A673 (cell line): ENCODE data around the gene STYXL2.

ENCODE experiments used
- EZH2 ChIP-seq: fragments of 200-600 bp; sonication (generic); IDR thresholded peaks from 2 replicates; pipeline ENCODE4 v1.6.1; 2017; ENCODE audit warnings: borderline replicate concordance, low read depth, mild to moderate bottlenecking, mixed read lengths, antibody characterized with exemption, low read length; ENCODE audit not compliant: poor library complexity, severe bottlenecking
- TF ChIP-seq, protein P1 (sequence below): fragments of 300-800, 200-600 bp; sonication (generic); conservative IDR thresholded peaks from 2 replicates; pipeline ENCODE4 v1.5.1; 2017; ENCODE audit warnings: low read depth, mild to moderate bottlenecking, antibody characterized with exemption, low read length, moderate library complexity, mixed read lengths

DNA sequence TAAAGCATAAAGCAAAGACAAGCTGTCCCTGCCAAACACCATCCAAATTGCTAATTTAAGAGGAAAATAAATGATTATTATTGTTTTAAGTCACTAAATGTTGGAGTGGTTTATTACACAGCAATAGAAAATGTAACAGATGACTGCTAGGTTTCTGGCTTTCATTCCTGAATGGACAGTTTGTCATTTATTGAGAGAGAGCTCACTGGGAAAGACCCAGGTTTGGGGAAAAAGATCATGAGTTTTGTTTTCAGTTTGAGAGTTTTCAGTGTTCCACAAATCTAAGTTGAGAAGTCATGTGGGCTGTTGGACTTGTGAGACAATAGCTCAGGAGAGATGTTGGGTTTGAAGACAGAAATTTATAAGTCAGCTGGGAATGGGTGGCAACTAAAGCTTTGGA lies 9.1 kb upstream of the STYXL2 start:
- TF ChIP-seq, protein P1, sequence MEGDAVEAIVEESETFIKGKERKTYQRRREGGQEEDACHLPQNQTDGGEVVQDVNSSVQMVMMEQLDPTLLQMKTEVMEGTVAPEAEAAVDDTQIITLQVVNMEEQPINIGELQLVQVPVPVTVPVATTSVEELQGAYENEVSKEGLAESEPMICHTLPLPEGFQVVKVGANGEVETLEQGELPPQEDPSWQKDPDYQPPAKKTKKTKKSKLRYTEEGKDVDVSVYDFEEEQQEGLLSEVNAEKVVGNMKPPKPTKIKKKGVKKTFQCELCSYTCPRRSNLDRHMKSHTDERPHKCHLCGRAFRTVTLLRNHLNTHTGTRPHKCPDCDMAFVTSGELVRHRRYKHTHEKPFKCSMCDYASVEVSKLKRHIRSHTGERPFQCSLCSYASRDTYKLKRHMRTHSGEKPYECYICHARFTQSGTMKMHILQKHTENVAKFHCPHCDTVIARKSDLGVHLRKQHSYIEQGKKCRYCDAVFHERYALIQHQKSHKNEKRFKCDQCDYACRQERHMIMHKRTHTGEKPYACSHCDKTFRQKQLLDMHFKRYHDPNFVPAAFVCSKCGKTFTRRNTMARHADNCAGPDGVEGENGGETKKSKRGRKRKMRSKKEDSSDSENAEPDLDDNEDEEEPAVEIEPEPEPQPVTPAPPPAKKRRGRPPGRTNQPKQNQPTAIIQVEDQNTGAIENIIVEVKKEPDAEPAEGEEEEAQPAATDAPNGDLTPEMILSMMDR: no peak
- no peak for TF ChIP-seq EZH2
